CD4-positive, alpha-beta T cell (primary cell): ENCODE measurements around the gene ZBED2. TPM values are rescaled to one million over a fixed set of nuclear protein-coding genes. Genes with fewer than 3 reads are reported as not detected.
A peak's percentile ranks its signal among the peaks of the same experiment; 100 is the strongest.

Source experiments
- ATAC-seq: fragments of 200-7000 bp; cut with Tn5 transposase; one replicate; pipeline ENCODE4 v1.10.0; 2022; ENCODE audit warnings: mild to moderate bottlenecking; ENCODE audit not compliant: poor library complexity
- CTCF ChIA-PET: fragments of 350-600 bp; sonication (Branson Sonifier 250); formaldehyde crosslinking; loops from one replicate; lab custom pipeline; 2021; ENCODE audit warnings: antibody characterized with exemption, inconsistent platforms; lab: Charles Lee
- POLR2A ChIA-PET: fragments of 350-600 bp; sonication (Branson Sonifier 250); formaldehyde crosslinking; loops from one replicate; lab custom pipeline; 2021; ENCODE audit warnings: antibody characterized with exemption, inconsistent platforms; lab: Charles Lee
- DNase-seq, 14 experiments: peaks; one replicate each; pipeline ENCODE4 v3.0.0-alpha.2; 2013 to 2020; ENCODE audit warnings: mixed read lengths in 2 of 14
- H3K27ac ChIP-seq, 2 donors: one replicate each; pipeline versions ENCODE4 v1.5.1 to v1.7.0; 2013; ENCODE audit warnings: low read length in 2 of 2, low read depth in 1 of 2, mild to moderate bottlenecking in 1 of 2
- H3K27me3 ChIP-seq, 2 experiments: 1 replicate in 1 of 2; 2 replicates in 1 of 2; pipeline versions ENCODE4 v1.6.1 to v1.7.0; 2013; ENCODE audit warnings: low read length in 2 of 2, control low read depth in 1 of 2, mild to moderate bottlenecking in 1 of 2, moderate library complexity in 1 of 2; ENCODE audit not compliant: insufficient read depth in 2 of 2, control insufficient read depth in 1 of 2
- H3K36me3 ChIP-seq: one replicate; pipeline ENCODE4 v1.6.1; 2013; ENCODE audit warnings: low read length, control low read depth; ENCODE audit not compliant: insufficient read depth
- H3K4me1 ChIP-seq: one replicate; pipeline ENCODE4 v1.6.1; 2013; ENCODE audit warnings: low read length, control low read depth; ENCODE audit not compliant: insufficient read depth
- H3K4me3 ChIP-seq: one replicate; pipeline ENCODE4 v1.5.1; 2013; ENCODE audit warnings: mild to moderate bottlenecking, low read length, moderate library complexity
- H3K9me3 ChIP-seq, 2 experiments: 1 replicate in 1 of 2; 2 replicates in 1 of 2; pipeline versions ENCODE4 v1.6.1 to v1.7.0; 2013; ENCODE audit warnings: low read length in 2 of 2, mild to moderate bottlenecking in 2 of 2, control low read depth in 1 of 2, moderate library complexity in 1 of 2; ENCODE audit not compliant: control insufficient read depth in 1 of 2, insufficient read depth in 1 of 2
- H3K27ac Mint-ChIP-seq: one replicate; pipeline ENCODE4 v1.8.0; 2020; ENCODE audit warnings: mixed read lengths
- H3K27me3 Mint-ChIP-seq: one replicate; pipeline ENCODE4 v1.8.0; 2021; ENCODE audit warnings: mixed read lengths
- H3K36me3 Mint-ChIP-seq: one replicate; pipeline ENCODE4 v1.8.0; 2021; ENCODE audit warnings: low read depth, mixed read lengths
- H3K4me1 Mint-ChIP-seq: one replicate; pipeline ENCODE4 v1.8.0; 2021; ENCODE audit warnings: low read depth, mixed read lengths
- H3K4me3 Mint-ChIP-seq: one replicate; pipeline ENCODE4 v1.8.0; 2020; ENCODE audit warnings: mild to moderate bottlenecking, mixed read lengths
- H3K9me3 Mint-ChIP-seq: one replicate; pipeline ENCODE4 v1.8.0; 2020; ENCODE audit warnings: mixed read lengths
- intact Hi-C, 2 experiments: fragments of 100-400 bp; cut with DNase I in 1 of 2; cut with micrococcal nuclease in 1 of 2; formaldehyde crosslinking; loops; one replicate each; pipeline versions ENCODE4 v1.15.1 to v1.9.0; 2023 to 2025; cut with DNase I, micrococcal nuclease
- total RNA-seq, 174 experiments: library from RNA in 2 of 174; stranded (reverse) in 2 of 174; gene quantifications; one replicate each; pipeline ENCODE4 v1.2.3 and lab custom pipeline; 2021 to 2026
- TF ChIP-seq, protein P1 (sequence below): fragments of 200-600 bp; IDR thresholded peaks from one replicate; pipeline ENCODE4 v1.8.0; 2022; ENCODE audit warnings: antibody characterized with exemption, mild to moderate bottlenecking

The ZBED2 gene
- total RNA-seq, 2 experiments from 2014 or later = 0.11 TPM; not detected in 1

DNA sequence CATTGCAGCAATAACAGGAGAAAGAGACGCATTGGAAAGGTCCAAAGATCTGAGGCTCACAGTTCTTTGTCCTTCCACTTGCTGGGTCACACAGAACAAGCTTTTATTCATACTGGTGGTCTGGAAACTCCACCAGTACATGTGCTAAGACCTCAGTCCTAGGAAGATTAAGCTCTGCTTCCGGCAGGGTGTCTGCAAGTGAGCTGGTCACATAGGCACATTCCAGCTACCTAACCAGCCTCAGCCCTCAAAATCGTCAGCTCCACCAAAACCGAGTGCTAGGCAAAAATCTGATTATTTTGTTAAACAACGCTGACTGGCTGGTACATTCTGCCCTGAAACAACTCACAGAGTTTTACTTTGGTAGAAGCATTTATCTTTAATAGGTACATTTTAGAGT lies 2.2 kb downstream of the ZBED2 start:
- H3K36me3 Mint-ChIP-seq = peaks cover 91% of the 10 kb centered on the region
- DNase-seq (no peak), ATAC-seq (no peak)
- intact Hi-C loops = no loop called here
- TF ChIP-seq, protein P1, sequence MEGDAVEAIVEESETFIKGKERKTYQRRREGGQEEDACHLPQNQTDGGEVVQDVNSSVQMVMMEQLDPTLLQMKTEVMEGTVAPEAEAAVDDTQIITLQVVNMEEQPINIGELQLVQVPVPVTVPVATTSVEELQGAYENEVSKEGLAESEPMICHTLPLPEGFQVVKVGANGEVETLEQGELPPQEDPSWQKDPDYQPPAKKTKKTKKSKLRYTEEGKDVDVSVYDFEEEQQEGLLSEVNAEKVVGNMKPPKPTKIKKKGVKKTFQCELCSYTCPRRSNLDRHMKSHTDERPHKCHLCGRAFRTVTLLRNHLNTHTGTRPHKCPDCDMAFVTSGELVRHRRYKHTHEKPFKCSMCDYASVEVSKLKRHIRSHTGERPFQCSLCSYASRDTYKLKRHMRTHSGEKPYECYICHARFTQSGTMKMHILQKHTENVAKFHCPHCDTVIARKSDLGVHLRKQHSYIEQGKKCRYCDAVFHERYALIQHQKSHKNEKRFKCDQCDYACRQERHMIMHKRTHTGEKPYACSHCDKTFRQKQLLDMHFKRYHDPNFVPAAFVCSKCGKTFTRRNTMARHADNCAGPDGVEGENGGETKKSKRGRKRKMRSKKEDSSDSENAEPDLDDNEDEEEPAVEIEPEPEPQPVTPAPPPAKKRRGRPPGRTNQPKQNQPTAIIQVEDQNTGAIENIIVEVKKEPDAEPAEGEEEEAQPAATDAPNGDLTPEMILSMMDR = no peak
- CTCF ChIA-PET = interaction anchor here (2.3 kb wide), 1 partner anchor 23 kb away, joined by 12 read pairs; no protein-coding TSS in a partner anchor
- H3K9me3 ChIP-seq = no peaks in the 10 kb centered on the region
- POLR2A ChIA-PET = interaction anchor here (0.6 kb wide), 1 partner anchor 17 kb away, joined by 3 read pairs; no protein-coding TSS in a partner anchor
- no peaks in the 10 kb centered on the region for H3K27me3 Mint-ChIP-seq
- no peaks in the 10 kb centered on the region for H3K9me3 Mint-ChIP-seq
- no peak overlapping the region for H3K4me3 Mint-ChIP-seq
- peak overlapping the region in 1 of 2 donors; percentile 7 for H3K27ac ChIP-seq
- H3K27ac Mint-ChIP-seq = peak overlapping the region; percentile 78
- peaks cover 20% of the 10 kb centered on the region for H3K4me1 ChIP-seq
- H3K36me3 ChIP-seq = peaks cover 56% of the 10 kb centered on the region
- peaks cover 55% of the 10 kb centered on the region for H3K4me1 Mint-ChIP-seq
- H3K27me3 ChIP-seq = no peaks in the 10 kb centered on the region
- H3K4me3 ChIP-seq = no peak overlapping the region

DNA sequence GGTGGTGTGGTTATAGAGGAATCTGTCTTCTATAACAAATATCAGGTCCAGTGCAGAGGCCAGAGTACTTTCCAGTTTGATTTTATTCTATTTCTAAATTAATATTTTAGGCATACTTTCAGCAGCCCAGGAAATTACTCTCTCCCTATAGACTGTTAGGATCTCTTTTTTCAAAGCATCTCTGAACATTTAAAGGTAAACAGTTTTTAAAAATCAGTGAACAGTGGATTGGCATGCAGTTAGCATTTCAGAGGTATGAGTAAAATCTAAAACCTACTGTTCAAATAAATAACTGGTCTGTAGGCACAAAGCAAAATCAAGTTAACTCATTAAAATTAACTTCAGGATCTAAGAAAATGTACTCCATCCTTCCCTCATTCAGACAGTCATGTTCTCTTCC lies 3.0 kb downstream of the ZBED2 start:
- Histone ChIP-seq H3K4me3 (no peak overlapping the region), H3K9me3 (no peaks in the 10 kb centered on the region), H3K27ac (no peak overlapping the region), H3K4me1 (peaks cover 20% of the 10 kb centered on the region), H3K36me3 (peaks cover 57% of the 10 kb centered on the region), H3K27me3 (no peaks in the 10 kb centered on the region)
- no peak overlapping the region for H3K4me3 Mint-ChIP-seq
- peaks cover 50% of the 10 kb centered on the region for H3K4me1 Mint-ChIP-seq
- ATAC-seq = no peak
- TF ChIP-seq, protein P1 = no peak
- H3K27ac Mint-ChIP-seq = peak overlapping the region; percentile 78
- no peak for DNase-seq
- ChIA-PET POLR2A (no interaction called here), CTCF (interaction anchor here (1.2 kb wide), 1 partner anchor 24 kb away, joined by 10 read pairs; no protein-coding TSS in a partner anchor)
- H3K36me3 Mint-ChIP-seq = peaks cover 92% of the 10 kb centered on the region
- no peaks in the 10 kb centered on the region for H3K27me3 Mint-ChIP-seq
- intact Hi-C loops = no loop called here
- H3K9me3 Mint-ChIP-seq = no peaks in the 10 kb centered on the region

DNA sequence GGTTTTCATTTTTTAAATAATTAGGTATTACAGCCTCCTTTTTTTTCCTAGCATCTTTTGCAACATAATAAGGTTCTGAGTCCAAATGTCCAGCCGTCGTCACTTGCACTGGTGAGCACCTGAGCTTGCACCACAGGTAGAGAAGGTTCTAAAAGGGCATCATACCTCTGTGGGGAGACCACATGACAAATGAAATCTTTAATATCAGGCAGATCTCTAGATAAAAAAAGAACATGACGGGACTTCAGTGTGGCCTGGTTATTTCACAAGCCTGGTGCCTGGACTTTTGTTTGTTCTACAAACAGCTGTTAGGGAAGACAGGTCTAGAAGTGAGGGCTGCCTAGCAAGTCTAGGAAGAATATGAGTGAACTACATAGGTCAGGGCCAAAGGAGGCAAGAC lies 3.6 kb downstream of the ZBED2 start:
- H3K36me3 ChIP-seq = peaks cover 59% of the 10 kb centered on the region

More for the DNA sequence above, 3.6 kb downstream of the ZBED2 start:
- H3K27ac Mint-ChIP-seq = peak overlapping the region; percentile 78
- Histone ChIP-seq H3K9me3 (no peaks in the 10 kb centered on the region), H3K4me3 (no peak overlapping the region), H3K27me3 (no peaks in the 10 kb centered on the region), H3K4me1 (peaks cover 20% of the 10 kb centered on the region), H3K27ac (no peak overlapping the region)
- H3K4me3 Mint-ChIP-seq = no peak overlapping the region
- H3K27me3 Mint-ChIP-seq = no peaks in the 10 kb centered on the region
- peaks cover 51% of the 10 kb centered on the region for H3K4me1 Mint-ChIP-seq
- peaks cover 92% of the 10 kb centered on the region for H3K36me3 Mint-ChIP-seq
- TF ChIP-seq, protein P1 = no peak
- ATAC-seq (no peak), DNase-seq (no peak)
- no peaks in the 10 kb centered on the region for H3K9me3 Mint-ChIP-seq
- ChIA-PET POLR2A (no interaction called here), CTCF (interaction anchor here (1.2 kb wide), 1 partner anchor 25 kb away, joined by 10 read pairs; no protein-coding TSS in a partner anchor)
- intact Hi-C loops = no loop called here
